DMS114 treated with DMSO at 0.1 percent for 48 hours (cell line): Measurements from ENCODE around the gene VRK3.

Source experiments
- DNase-seq: peaks from one replicate; lab custom pipeline; 2025; ENCODE audit not compliant: unreplicated experiment; lab: John Stamatoyannopoulos, UW

Gene VRK3

DNA sequence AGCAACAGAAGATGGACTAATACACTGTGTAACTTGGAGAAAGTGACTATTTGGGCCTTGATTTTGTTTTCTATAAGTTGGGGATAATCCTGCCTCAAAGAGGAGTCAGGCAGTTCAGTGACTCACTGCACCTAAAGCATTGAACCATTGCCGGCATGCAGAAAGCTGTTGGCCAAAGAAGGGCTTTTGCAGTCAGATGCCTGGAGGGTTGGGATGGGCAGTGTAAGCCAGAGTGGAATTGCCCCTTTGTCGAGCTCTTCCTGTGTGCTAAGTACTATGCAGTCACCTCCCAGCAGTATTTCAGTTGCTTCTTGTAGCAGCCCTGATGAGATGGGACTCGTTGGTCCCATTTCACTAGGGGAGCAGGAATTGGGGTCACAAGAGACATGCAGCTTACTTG, 11.7 kb upstream of the VRK3 start:
- DNase-seq: no peak

DNA sequence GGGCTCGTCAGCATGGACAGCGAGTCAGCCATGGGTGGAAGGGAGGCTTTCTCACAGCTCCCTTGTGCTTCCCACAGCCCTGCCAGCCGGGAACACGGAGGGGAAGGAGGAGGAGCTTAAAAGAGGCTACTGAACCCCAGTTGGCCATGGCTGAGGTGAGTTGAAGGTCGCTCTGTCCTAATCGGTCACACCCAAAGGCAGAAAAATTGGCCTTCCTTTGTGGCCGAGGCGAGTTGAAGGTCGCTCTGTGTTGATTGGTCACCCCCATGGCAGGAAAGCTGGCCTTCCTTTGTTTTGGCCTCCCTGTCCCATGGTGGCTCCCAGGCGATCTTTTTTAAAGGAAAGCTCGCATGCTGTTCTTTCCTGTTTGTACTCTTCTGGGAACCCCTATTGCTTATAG, 5.8 kb upstream of the VRK3 start:
- DNase-seq: no peak

DNA sequence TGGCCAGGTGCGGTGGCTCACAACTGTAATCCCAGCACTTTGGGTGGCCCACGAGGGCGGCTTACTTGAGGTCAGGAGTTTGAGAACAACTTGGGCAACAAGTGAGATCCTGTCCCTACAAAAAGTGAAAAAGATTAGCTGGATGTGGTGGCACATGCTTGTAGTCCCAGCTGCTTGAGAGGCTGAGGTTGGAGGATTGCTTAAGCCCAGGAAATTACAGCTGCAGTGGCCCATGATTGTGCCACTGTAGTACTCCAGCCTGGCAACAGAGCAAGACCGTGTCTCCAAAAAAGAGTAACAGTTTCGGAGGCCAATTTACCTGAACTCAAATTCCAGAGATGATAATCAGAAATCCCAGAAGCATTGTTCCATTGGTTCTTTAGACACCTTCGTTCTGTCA, 5.1 kb upstream of the VRK3 start:
- no peak for DNase-seq

DNA sequence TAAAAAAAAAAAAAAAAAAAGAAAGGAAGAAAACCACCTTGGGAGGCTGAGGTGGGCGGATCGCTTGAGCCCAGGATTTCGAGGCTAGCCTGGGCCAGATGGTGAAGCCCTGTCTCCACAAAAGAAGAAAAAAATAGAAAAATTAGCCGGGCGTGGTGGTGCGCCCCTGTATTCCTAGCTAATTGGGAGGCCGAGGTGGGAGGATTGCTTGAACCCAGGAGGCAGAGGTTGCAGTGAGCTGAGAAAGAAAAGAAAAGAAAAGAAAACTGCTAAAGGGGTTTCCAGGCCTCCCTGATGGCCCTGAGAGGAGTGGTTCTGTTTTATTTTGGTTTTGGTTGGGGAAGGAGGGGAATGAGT, 1.4 kb upstream of the VRK3 start:
- no peak for DNase-seq

DNA sequence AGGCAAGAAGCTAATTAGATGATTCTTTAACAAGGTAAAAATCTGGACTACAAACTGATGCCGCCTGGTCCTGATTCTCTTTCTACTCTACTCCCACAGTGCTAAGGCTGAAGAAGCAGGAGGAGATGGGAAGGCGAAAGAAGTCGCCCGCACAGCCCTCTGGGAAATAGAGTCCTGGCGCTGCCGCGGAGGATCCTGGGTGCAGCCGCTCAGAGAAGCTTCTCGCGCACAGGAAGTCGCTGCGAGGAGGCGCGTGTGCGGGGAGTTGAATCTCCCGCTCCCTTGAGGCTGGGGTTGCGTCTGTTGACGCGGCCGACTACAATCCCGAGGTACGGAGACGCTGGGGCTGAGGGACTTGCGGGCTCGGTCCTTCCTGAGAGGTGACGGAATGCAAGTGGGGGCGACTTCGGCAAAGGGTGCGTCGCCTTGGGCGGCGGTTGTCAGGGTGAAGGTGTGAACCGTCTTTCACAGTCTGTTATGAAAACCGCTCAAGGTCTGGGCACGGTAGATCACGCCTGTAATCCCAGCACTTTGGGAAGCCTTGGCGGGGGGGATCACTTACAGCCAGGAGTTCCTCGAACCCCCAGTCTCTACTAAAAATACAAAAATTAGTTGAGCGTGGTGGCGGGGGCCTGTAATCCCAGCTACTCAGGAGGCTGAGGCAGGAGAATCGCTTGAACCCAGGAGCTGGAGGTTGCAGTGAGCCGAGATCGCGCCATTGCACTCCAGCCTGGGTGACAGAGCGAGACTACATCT, 800 bp upstream of the VRK3 start, which contains the start of gene ZNF473:
Gene ZNF473, plus strand, starts transcription at position 212 of the 756 bp plus-strand sequence. CDS start 5,078 bp downstream, outside the sequence.
- DNase-seq: peak; percentile 91

- DNase-seq: no peak
Measured at GRCh38 chr19:50024719-50025021, 502 bp downstream of the VRK3 start.

- DNase-seq: no peak
Measured at GRCh38 chr19:50022823-50023222, 2.3 kb downstream of the VRK3 start.

DNA sequence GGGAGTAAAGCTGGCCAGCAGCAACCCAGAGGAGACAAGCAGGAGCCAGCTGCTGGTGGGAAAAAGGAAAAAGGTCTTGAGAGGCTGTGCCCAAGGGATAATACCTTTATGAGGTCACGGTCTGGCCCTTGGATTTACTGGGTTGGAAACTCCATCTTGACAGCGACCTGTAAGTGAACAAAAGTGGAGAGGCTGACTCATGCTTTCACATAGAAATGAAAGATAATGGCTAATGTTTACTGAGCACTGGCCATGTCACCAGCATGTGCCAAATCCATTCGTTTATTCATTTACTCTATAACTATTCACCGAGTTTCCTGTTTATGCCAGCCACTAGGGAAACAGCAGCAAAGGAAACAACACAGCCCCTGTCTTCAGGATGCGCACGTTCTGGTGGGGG, 4.7 kb downstream of the VRK3 start:
- DNase-seq: no peak

DNA sequence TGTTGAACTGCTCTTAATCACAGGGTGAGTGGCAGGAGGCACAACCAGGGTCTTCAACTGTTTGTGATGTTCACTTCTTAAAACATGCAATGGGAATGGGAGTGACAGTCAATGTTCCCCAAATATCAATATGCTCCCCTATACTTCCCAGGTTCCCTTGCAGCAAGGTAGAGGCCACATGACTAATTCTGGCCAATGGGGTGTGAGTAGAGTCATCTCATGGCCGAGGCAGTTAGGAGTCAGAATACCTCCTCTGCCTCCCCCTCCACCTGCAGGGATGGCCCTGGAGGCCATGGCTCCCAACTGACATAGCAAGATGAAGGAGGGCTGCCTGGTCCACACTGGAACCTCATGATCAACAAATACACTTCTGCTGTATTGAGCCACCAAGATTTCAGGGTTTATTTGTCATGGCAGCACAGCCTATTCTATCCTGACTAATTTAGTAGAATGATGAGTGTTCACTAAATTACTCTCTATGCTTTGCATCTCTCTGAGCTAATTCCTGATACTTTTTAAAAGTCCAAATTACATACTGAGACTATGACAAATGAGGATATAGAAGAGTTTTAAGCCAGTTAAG, 8.9 kb downstream of the VRK3 start:
- DNase-seq: no peak

DNA sequence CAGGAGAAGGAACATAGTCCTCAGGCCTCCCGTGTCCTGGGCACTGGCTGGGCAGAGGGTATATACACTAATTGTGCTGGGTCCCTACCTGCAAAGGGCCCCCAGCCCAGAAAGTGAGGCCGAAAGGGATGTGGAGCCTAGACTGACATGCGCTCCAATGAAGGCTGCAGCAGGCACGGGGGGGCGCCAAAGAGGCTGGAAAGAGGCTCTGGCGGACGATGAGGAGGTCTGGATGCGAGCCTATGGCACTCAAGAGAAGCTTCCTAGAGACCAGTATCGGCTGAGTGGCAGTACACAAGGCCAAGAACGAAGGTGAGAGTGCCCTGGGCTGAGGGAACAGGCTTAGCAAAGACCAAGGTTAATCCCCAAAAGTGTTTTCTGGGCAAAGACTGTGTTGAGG, 16.6 kb downstream of the VRK3 start:
- DNase-seq: no peak

DNA sequence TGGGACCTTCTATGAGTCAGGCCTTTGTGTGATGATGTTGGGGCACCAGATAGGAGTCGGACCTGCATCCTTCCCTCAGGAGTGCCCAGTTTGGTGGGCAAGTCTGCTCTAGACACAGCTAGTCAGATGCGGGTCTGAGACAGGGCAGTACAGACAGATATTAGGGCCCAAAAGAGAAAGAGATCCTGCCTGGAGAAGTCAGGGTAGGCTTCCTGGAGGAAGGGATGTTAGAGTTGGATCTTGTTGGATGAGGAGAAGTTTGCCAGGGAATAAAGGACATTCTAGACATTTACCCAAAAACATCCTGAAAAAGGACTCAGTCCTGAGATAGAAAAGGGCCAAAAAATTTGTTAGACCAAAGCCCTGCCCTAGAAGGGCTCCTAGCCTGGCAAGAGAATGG, 17.2 kb downstream of the VRK3 start:
- DNase-seq: no peak

- no peak for DNase-seq
Measured at GRCh38 chr19:50007170-50007569, 18.0 kb downstream of the VRK3 start.

- DNase-seq: no peak
Measured at GRCh38 chr19:50005428-50005827, 19.7 kb downstream of the VRK3 start.

DNA sequence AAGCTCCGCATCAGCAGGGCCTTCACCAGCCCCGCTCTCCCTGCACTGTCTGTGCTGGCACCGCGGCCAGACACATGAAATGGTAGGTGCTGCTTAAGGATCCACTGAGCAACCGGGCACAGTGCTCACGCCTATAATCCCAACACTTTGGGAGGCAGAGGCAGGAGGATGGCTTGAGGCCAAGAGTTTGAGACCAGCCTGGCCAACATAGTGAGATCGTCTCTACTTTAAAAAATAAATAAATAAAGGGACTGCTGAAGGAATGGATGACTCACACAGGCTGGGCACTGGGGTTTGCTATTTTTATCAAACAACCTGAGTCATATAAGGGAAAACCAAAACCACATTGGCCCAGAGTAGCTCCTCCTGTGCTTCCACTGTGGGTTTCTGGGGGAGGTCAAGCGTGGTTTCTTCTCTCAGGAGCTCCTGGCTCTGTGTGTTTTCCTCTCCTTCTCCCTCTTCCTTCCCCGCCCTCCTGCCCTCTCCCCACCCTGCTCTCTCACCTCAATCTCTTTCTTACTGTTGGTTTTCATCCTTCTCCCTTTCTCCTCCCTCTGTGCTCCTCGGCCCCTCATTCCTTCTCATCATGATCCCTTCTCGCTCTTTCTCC, 21.3 kb downstream of the VRK3 start:
- no peak for DNase-seq

GRCh38 chr19:50003254-50003788, 21.9 kb downstream of the VRK3 start:
- no peak for DNase-seq

DNA sequence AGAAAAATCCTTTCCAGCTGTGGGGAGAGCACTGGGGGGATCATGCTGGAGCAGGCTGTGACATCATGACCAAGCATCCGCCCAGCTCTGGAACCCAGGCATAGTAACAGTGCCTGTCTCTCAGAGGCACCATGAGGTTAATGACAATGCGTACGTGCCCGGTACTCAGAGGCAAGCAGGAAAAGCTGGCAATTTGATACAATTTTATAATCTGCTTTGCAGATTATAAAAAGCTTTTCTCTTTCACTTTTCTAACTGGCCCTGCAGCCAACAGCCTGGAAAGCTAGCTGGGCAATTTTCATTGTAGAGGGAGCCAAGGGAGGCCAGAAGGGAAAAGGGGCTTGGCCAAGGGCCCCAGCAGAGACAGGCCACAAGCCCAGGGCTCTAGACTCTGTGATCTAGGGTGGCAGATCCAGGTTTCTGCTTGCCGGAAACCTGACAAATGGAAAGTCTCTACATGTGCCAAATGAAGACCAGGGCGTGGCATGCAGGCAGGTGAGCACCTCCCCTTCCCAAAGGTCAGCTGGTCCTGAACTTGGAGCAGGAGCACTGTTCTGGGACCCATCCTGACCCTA, 22.7 kb downstream of the VRK3 start:
- no peak for DNase-seq

DNA sequence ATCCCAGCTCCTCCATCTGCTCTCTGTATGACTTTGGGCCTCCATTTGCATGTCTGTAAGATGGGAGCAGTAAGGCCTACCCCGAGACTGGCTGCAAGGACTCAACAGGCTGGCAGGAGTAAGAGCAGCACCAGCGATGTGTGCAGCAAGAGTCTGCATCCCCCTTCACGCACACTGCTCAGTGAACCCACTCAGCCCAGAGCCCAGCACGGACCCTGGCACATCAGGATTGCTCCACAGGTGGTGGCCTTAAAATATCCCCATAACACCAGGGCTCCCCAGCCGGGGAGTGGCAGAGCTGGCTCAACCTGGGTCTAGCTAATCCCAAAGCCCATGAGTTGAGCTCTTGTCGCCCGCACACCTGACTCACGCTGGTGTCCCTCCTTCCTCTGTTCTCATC, 23.4 kb downstream of the VRK3 start:
- no peak for DNase-seq

- DNase-seq: no peak
Measured at GRCh38 chr19:50000841-50001557, 24.2 kb downstream of the VRK3 start.

- no peak for DNase-seq
Measured at GRCh38 chr19:50000038-50000840, 24.9 kb downstream of the VRK3 start.

DNA sequence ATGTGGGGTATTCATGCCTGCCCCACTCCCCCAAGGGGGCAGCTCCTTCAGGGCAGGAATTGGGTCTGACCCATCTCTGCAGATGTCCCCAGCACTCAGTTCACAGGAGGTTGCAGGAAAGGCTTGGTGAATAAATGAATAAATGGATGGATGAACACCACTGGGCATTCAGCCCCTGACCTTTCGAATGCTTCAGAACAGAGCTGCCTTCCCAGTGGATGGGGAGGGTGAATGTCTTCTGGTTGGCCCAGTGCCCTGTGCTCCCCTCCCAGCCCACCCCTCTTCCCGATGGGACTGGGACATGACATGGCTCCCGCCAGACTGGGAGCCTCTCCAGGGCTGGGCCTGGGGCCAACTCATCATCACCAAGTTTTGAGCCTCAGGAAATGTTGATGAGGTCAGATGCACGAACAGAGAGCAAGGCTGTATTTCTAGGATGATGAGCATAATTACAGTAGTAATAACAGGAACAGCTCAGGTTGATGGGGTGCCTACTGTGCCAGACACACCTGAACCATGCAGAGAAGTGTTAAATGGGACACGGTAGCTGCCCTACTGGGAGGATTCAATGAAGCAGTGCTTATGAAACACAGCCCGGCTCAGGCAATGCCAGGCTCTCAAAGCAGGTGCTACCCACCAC, 25.7 kb downstream of the VRK3 start:
- no peak for DNase-seq
